Esophagus muscularis mucosa (tissue), 4 donors: Measurements from ENCODE around the gene BCR. TPM values are rescaled to one million over a fixed set of nuclear protein-coding genes. Genes with fewer than 3 reads are reported as not detected.
"Not testable (repeated sequence)": the region's sequence is repeated elsewhere in the genome, so short reads cannot be mapped to it uniquely, and the experiment has no call there.

Source experiments
- DNase-seq: peaks from one replicate; pipeline ENCODE4 v3.0.0-alpha.2; 2017; ENCODE audit errors: extremely low spot score
- H3K27ac ChIP-seq, 4 donors: fragments of 200-600 bp; sonication (generic); replicated peaks in 1 of 4; 1 replicate in 3 of 4; 2 replicates in 1 of 4; pipeline ENCODE4 v1.5.1; 2016 to 2019; ENCODE audit warnings: mild to moderate bottlenecking in 1 of 4
- H3K27me3 ChIP-seq, 4 donors: fragments of 200-600 bp; sonication (generic); one replicate each; pipeline versions ENCODE4 v1.5.1 to v1.6.0; 2016 to 2019
- H3K36me3 ChIP-seq, 4 donors: fragments of 200-600 bp; sonication (generic); one replicate each; pipeline ENCODE4 v1.5.1; 2016 to 2019
- H3K4me1 ChIP-seq, 4 donors: fragments of 200-600 bp; sonication (generic); one replicate each; pipeline ENCODE4 v1.5.1; 2016 to 2019
- H3K4me3 ChIP-seq, 4 donors: fragments of 200-600 bp; sonication (generic); 1 replicate in 2 of 4; 2 replicates in 2 of 4; pipeline ENCODE4 v1.5.1; 2016 to 2019; ENCODE audit warnings: mild to moderate bottlenecking in 4 of 4, moderate library complexity in 1 of 4
- H3K9me3 ChIP-seq, 4 donors: fragments of 200-600 bp; sonication (generic); 1 replicate in 3 of 4; 2 replicates in 1 of 4; pipeline ENCODE4 v1.5.1; 2016 to 2019
- EP300 ChIP-seq: sonication (generic); formaldehyde crosslinking; IDR thresholded peaks from one replicate; pipeline ENCODE4 v1.6.1; 2017; ENCODE audit warnings: antibody characterized with exemption
- POLR2A ChIP-seq: fragments of 450-650 bp; IDR thresholded peaks from one replicate; pipeline ENCODE4 v1.6.1; 2017; ENCODE audit warnings: antibody characterized with exemption, moderate library complexity, mild to moderate bottlenecking, low read depth
- POLR2AphosphoS5 ChIP-seq, 2 donors: sonication (generic); formaldehyde crosslinking; IDR thresholded peaks; one replicate each; pipeline ENCODE4 v1.6.1; 2017; ENCODE audit warnings: antibody characterized with exemption in 2 of 2
- WGBS: methylation state at CpG from one replicate; pipeline ENCODE4 v1.1.5; 2018; 5-methylcytosine and 5-hydroxymethylcytosine counted together
- intact Hi-C: fragments of 100-400 bp; cut with DNase I; formaldehyde crosslinking; loops from one replicate; pipeline ENCODE4 v1.15.1; 2023
- total RNA-seq, 4 donors: library from RNA; depleted of rRNA; stranded (reverse); fragments of >200 nt; gene quantifications; one replicate each; pipeline versions ENCODE4 v1.1.0 to v1.2.1, GENCODE V29; 2016
- TF ChIP-seq, protein P1 (sequence below), 3 experiments: fragments of 200-600 bp in 2 of 3; fragments of 450-650 bp in 1 of 3; sonication (generic) in 2 of 3; IDR thresholded peaks; one replicate each; pipeline ENCODE4 v1.5.1; 2017 to 2019; ENCODE audit warnings: antibody characterized with exemption in 3 of 3, mild to moderate bottlenecking in 2 of 3, moderate library complexity in 1 of 3

Gene BCR
- total RNA-seq, 4 donors from 2014 or later: 35.7 to 58.5 (median 48.0) TPM

DNA sequence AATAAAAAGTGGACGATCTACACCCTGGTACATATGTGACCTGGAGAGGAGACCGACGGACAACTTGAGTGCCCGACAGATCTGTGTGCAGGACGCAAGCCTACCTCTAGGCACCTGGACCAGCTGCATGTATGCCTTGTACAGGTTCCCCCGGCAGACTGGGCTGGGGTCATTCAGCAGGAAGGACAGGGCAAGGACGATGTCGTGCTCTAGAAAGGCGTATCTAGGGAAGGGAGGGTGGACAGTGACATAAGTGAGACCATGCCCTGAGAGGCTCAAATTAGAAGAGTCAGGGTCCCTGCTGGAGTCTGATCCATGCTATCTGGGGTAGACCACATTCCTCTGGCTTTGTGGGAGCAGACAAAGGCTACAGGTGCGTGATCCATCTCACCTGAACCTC is 46.4 kb upstream of the BCR start:
- WGBS: 95% methylated on average over 10 of the region's 10 CpGs
- H3K4me3 ChIP-seq: no peak overlapping the region
- peaks cover 0 to 5% (median 0%) of the 10 kb centered on the region in 4 donors for H3K4me1 ChIP-seq
- no peak for DNase-seq
- H3K27me3 ChIP-seq: no peaks in the 10 kb centered on the region
- no peaks in the 10 kb centered on the region for H3K36me3 ChIP-seq
- no peaks in the 10 kb centered on the region for H3K9me3 ChIP-seq
- TF ChIP-seq EP300 (no peak), POLR2A (no peak), POLR2AphosphoS5 (IDR thresholded peaks at IDR 0.05) (no peak)
- TF ChIP-seq, protein P1, sequence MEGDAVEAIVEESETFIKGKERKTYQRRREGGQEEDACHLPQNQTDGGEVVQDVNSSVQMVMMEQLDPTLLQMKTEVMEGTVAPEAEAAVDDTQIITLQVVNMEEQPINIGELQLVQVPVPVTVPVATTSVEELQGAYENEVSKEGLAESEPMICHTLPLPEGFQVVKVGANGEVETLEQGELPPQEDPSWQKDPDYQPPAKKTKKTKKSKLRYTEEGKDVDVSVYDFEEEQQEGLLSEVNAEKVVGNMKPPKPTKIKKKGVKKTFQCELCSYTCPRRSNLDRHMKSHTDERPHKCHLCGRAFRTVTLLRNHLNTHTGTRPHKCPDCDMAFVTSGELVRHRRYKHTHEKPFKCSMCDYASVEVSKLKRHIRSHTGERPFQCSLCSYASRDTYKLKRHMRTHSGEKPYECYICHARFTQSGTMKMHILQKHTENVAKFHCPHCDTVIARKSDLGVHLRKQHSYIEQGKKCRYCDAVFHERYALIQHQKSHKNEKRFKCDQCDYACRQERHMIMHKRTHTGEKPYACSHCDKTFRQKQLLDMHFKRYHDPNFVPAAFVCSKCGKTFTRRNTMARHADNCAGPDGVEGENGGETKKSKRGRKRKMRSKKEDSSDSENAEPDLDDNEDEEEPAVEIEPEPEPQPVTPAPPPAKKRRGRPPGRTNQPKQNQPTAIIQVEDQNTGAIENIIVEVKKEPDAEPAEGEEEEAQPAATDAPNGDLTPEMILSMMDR (IDR thresholded peaks at IDR 0.05): no peak
- no peak overlapping the region for H3K27ac ChIP-seq
- intact Hi-C loops: no loop called here

DNA sequence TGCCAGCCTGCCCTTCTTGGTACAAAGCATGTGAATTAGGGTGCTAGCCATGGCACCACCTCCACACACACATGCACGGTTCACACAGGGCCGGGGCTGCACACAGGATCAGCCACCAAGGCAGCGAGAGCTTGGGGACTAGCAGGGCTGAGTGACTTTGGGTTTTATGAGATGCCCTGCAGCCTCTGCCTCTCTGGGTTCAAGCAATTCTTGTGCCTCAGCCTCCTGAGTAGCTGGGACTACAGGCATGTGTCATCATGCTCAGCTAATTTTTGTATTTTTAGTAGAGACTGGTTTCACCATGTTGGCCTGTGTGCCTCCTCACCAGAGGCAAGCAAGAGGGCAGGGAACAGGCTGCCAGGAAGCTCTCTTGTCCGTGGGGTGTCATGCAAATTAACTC is 43.3 kb upstream of the BCR start:
- DNase-seq, intact Hi-C loops, H3K9me3 ChIP-seq, H3K4me3 ChIP-seq, H3K36me3 ChIP-seq, H3K27me3 ChIP-seq, H3K27ac ChIP-seq: not testable (repeated sequence)
- WGBS: 80% methylated on average over 1 of the region's 4 CpGs
- peaks cover 4 to 12% (median 8%) of the 10 kb centered on the region in 4 donors for H3K4me1 ChIP-seq

DNA sequence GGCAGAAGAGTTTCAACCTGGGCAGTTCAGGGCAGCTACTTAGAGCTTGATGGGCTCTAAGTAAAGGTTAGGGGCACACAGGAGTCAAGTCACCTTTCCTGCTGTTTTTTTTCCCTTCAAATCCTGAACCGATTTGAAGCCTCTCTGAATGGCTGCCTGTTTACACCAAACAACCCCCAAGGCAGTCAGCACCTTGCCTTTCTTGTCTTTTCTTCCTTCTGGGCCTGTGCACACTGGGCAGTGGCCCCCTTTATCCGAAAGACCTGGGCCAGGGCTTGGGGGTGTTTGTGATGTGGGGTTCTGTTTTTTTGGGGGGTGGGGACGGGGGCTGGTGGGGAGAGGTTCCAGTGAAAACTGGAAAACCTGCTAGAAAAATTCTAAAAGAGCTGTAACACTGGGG is 42.8 kb upstream of the BCR start:
- no peak overlapping the region for H3K4me3 ChIP-seq
- no peaks in the 10 kb centered on the region for H3K27me3 ChIP-seq
- intact Hi-C loops: no loop called here
- TF ChIP-seq POLR2AphosphoS5 (IDR thresholded peaks at IDR 0.05) (no peak), POLR2A (no peak), EP300 (no peak)
- TF ChIP-seq, protein P1 (IDR thresholded peaks at IDR 0.05): no peak
- no peak for DNase-seq
- 62% methylated on average over 3 of the region's 3 CpGs for WGBS
- peaks cover 9 to 17% (median 12%) of the 10 kb centered on the region in 4 donors for H3K4me1 ChIP-seq
- H3K36me3 ChIP-seq: no peaks in the 10 kb centered on the region
- no peak overlapping the region for H3K27ac ChIP-seq
- no peaks in the 10 kb centered on the region for H3K9me3 ChIP-seq

DNA sequence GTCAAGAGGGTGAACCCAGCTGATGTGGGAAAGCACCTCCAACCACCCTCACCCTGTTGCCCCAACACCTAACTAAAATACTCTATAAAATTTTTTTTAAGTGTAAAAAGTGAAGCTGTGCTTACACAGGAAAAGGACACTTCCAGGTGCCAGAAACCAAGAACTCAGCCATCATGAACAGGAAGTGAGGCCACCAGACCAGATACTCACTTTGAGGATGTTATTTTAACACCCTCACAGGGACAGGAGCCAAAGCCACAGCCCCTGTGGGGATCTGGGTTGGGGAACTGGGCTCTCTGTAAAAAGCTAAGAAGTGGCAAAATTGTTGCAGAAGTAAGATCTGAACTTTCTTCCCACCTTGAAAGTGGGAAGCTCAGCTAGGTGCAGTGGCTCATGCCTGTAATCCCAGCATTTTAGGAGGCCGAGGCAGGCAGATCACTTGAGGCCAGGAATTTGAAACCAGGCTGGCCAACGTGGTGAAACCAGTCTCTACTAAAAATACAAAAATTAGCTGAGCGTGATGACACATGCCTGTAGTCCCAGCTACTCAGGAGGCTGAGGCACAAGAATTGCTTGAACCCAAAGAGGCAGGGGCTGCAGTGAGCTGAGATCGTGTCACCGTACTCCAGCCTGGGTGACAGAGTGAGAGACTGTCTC is 42.3 kb upstream of the BCR start:
- H3K4me3 ChIP-seq: no peak overlapping the region
- no peaks in the 10 kb centered on the region for H3K36me3 ChIP-seq
- no peak for TF ChIP-seq POLR2A
- TF ChIP-seq, protein P1 (IDR thresholded peaks at IDR 0.05): no peak
- TF ChIP-seq EP300: no peak
- TF ChIP-seq POLR2AphosphoS5 (IDR thresholded peaks at IDR 0.05): no peak
- WGBS: 66% methylated on average over 5 of the region's 5 CpGs
- no peaks in the 10 kb centered on the region for H3K9me3 ChIP-seq
- H3K27me3 ChIP-seq: no peaks in the 10 kb centered on the region
- H3K4me1 ChIP-seq: peaks cover 12 to 19% (median 15%) of the 10 kb centered on the region in 4 donors
- intact Hi-C loops: no loop called here
- DNase-seq: no peak
- H3K27ac ChIP-seq: no peak overlapping the region

DNA sequence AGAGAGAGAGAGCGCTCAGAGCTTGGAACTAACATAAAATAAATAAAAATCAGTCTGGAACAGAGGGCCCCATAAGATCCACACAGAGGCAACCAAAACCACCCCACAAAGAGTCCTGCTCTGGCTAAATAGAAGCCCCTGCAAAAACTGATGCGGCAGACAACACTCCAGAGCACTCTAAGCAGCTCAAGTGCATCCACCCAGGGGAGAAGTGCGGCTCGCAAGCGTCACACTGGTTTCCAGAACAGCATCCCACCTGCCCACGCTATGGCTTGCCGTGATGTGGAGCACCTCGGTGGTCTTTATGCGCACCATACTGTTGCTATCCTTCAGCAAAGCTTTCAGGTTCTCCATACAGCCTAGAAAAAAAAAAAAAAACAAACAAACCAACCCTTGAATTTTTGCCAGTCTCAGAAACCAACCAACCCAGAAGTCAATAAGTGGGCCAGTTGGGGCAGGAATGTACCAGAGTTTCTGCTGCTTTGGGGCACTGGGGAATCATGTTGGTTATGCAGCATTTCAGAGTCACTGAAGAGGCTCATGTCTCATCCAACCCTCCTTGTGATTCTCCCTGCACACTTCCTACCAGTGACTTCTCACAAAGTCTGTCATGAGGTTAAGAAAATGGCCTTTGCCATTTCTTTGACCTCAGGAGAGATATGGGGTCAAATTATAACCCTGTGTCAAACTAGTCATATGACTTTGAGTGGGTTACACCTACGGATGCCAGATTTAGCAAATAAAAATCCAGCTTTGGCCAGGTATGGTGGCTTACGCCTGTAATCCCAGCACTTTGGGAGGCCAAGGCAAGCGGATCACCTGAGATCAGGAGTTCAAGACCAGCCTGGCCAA is 41.5 kb upstream of the BCR start:
- Histone ChIP-seq H3K27me3 (no peaks in the 10 kb centered on the region), H3K4me3 (no peak overlapping the region), H3K4me1 (peaks cover 12 to 19% (median 15%) of the 10 kb centered on the region in 4 donors), H3K27ac (no peak overlapping the region), H3K36me3 (no peaks in the 10 kb centered on the region), H3K9me3 (no peaks in the 10 kb centered on the region)
- intact Hi-C loops: no loop called here
- WGBS: 94% methylated on average over 12 of the region's 12 CpGs
- TF ChIP-seq POLR2A: no peak
- TF ChIP-seq, protein P1 (IDR thresholded peaks at IDR 0.05): no peak
- no peak for TF ChIP-seq EP300
- TF ChIP-seq POLR2AphosphoS5 (IDR thresholded peaks at IDR 0.05): no peak
- no peak for DNase-seq
